Stomach (tissue), 4 donors: Measurements from ENCODE around the gene CD200.

Source experiments
- EP300 ChIP-seq: sonication (generic); formaldehyde crosslinking; IDR thresholded peaks from one replicate; pipeline ENCODE4 v1.6.1; 2017; ENCODE audit warnings: antibody characterized with exemption
- POLR2A ChIP-seq, 4 donors: fragments of 450-650 bp; IDR thresholded peaks; one replicate each; pipeline ENCODE4 v1.6.1; 2016; ENCODE audit warnings: antibody characterized with exemption in 4 of 4, control low read depth in 2 of 4, mild to moderate bottlenecking in 1 of 4, moderate library complexity in 1 of 4
- POLR2AphosphoS5 ChIP-seq, 3 donors: sonication (generic); formaldehyde crosslinking; IDR thresholded peaks; one replicate each; pipeline ENCODE4 v1.6.1; 2016; ENCODE audit warnings: antibody characterized with exemption in 3 of 3
- TF ChIP-seq, protein P1 (sequence below), 7 experiments: fragments of 450-650 bp in 4 of 7; fragments of 200-600 bp in 3 of 7; sonication (generic) in 3 of 7; IDR thresholded peaks; one replicate each; pipeline ENCODE4 v1.5.1; 2016 to 2019; ENCODE audit warnings: antibody characterized with exemption in 7 of 7, control low read depth in 2 of 7, mild to moderate bottlenecking in 1 of 7

GRCh38 chr3:112346491-112347122 is 13.7 kb downstream of the CD200 start:
- TF ChIP-seq, protein P1, sequence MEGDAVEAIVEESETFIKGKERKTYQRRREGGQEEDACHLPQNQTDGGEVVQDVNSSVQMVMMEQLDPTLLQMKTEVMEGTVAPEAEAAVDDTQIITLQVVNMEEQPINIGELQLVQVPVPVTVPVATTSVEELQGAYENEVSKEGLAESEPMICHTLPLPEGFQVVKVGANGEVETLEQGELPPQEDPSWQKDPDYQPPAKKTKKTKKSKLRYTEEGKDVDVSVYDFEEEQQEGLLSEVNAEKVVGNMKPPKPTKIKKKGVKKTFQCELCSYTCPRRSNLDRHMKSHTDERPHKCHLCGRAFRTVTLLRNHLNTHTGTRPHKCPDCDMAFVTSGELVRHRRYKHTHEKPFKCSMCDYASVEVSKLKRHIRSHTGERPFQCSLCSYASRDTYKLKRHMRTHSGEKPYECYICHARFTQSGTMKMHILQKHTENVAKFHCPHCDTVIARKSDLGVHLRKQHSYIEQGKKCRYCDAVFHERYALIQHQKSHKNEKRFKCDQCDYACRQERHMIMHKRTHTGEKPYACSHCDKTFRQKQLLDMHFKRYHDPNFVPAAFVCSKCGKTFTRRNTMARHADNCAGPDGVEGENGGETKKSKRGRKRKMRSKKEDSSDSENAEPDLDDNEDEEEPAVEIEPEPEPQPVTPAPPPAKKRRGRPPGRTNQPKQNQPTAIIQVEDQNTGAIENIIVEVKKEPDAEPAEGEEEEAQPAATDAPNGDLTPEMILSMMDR (IDR thresholded peaks at IDR 0.05) = no peak
- no peak for TF ChIP-seq POLR2A (IDR thresholded peaks at IDR 0.05)
- no peak for TF ChIP-seq POLR2AphosphoS5 (IDR thresholded peaks at IDR 0.05)
- TF ChIP-seq EP300 = no peak
